Stimulated activated CD4-positive, alpha-beta T cell treated with anti-CD3 and anti-CD28 coated beads, Interleukin-4, amount 100 ng/mL, for 4 hours (primary cell): ENCODE results near the gene MFNG.

Experiments used
- DNase-seq, 2 experiments: peaks; one replicate each; pipeline ENCODE4 v3.0.0-alpha.2; 2020

Gene MFNG

DNA sequence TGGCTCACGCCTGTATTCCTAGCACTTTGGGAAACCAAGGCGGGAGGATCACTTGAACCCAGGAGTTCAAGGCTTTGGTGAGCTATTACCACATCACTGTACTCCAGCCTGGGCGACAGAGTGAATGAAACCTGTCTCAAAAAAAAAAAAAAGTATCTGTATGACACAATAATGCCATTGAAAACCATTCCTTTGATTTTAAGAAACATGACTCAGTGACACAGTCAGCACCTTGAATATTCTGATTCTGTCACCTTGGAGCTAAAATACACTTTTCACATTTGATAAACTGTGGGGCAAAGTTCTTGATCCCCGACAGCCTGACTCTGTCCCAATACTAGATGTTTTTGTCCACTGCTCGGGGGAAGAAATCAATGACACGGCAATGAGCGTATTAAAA lies 42.2 kb downstream of the MFNG start:
- no peak for DNase-seq

DNA sequence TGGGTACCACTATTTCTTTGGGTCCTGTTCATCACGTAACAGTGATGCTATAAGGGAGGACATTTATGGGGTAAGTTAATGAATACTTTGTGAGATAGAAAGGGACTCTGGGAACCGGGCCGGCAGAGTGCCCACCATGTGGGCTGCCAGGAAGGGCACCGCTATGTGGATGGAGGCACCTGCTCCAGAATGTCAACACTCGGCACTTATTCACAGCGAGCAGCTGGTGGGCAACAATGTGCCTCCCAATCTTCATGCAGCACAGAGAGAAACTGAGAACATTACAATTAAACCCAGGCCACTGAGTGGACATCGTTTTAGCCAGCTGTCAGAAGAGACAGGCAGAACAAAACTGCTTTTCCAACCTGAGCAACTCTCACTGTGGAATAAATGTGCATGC lies 43.1 kb downstream of the MFNG start:
- no peak for DNase-seq

DNA sequence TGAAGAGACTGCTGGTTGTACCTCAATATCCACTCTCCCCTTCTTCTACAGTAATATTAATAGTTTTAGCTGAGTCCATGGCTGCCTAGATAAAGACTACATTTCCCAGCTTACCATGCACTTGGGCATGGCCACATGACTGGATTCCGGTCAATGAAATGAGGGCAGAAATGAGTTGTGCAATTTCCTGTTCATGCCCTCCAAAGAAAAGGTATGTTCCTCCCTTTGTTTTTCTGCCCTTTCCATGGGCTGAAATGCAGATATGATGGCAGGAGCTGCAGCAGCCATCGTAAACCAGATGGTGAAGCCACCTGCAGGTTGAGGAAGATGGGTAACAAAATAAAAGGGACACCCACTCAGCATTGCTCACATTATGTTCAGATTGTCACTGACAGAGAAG lies 43.6 kb downstream of the MFNG start:
- no peak for DNase-seq

DNA sequence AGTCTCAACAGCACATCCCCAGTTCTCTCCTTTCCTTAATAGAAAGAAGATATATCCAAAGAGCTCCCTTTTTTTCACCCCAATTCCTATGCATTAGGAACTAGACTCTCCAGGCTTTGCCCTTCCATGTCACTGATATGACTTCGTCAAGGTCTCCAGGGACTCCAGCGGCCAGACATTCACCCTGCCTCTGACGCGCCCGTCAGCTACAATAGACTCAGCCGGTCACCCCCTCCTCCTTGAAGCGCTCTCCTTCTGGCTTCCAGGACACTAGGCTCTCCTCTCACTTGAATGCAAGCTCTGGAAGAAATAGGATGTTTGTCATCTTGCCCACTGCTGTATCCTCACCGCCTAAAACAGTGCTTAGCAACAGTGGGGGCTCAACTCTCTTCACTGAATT lies 44.0 kb downstream of the MFNG start:
- DNase-seq = no peak

DNA sequence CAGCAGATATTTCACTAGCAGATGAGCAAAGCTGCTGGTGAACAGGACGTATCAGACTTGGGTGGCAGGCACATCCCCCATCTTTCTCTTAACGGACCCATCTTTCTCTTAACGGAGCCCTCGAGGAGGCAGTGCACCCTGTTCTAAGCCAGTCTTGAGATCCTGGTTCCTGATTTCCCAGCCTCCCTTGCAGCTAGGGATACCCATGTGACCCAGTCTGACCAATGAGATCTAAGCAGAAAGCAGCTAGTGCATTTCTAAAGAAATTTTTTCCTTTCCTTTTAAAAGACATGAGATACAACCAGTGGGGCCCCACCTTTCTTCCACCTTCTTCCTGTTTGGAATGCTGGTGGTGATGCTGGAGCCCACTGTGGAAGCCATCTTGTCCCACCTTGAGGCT lies 45.3 kb downstream of the MFNG start:
- no peak for DNase-seq

DNA sequence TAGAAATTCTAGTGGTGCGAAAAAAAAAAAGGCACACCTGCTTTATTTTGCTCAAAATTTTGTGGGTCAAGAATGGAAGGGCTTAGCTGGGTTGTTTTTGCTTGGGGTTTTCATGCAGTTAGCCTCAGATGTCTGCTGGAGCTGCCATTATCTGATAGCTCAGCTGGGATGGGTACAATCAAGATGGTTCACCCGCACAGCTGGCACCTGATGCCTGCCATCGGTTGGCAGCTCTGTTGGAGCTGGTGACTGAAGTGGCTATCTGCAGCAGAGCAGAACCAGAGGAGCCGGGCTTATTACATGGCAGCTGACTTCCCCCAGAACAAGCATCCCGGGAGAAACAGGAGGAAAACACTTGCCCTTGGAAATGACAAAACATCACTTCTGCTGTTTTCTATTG lies 46.8 kb downstream of the MFNG start:
- no peak for DNase-seq

DNA sequence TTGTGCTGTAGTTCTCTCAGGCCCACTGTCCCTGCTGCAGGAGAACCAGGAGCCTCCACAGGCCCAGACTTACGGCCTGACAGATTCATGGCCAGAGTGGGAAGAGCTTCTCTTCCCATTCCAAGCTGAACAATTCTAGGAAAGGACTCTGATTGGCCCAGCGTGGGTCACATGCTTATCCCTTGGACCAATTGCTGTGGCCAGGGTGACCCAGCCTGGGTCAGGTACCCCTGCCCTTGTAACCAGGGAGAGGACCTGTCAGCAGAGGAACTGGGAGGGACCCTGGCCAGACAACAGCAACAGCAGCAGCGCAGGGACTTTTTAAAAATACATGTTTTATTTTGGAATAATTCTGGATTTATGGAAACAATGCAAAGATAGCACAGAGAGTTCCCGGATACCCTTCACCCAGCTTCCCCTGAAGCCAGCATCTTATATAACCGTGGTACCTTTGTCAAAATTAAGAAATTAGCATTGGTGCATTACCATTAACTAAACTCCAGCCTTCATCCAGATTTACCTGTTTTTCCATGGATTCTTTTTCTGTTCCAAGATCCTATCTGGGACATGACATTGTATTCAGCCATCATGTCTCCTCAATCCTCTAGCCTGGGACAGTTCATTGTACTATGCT lies 50.1 kb downstream of the MFNG start:
- no peak for DNase-seq

DNA sequence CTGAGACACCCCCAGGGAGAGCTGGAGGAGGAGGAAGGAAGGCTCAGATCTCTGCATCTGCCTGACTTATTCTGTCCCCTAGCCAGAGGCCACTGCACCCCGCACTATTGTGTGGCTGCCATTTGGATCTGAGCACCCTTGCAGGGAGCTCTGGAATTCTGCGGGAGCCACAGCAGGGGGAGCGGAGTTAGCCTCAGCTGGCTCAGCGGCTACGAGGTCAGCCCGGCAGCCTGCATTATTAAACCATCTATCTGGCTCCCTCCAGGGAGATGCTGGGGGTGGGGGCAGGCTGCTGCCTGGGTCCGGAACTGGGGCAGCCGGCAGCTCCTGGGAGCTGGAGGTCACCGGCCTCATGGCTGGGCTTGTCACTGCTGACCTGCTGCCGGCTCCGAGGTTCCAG lies 52.4 kb downstream of the MFNG start:
- DNase-seq = no peak

DNA sequence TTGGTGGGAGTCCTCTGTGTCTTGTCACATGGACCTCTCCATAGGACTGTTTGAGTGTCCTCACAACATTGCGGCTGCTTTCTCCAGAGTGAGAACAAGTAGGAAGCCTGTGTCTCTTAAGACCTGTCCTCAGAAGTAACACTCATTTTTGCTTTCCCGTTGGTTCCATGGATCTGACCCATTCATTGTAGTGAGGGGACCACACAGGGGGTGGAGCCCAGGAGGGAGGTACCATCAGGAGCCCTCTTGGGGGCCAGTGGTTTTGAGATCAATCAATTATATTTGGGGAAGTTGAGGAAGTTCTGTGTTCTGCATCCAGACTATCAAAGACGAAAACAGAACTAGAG lies 53.5 kb downstream of the MFNG start:
- no peak for DNase-seq

DNA sequence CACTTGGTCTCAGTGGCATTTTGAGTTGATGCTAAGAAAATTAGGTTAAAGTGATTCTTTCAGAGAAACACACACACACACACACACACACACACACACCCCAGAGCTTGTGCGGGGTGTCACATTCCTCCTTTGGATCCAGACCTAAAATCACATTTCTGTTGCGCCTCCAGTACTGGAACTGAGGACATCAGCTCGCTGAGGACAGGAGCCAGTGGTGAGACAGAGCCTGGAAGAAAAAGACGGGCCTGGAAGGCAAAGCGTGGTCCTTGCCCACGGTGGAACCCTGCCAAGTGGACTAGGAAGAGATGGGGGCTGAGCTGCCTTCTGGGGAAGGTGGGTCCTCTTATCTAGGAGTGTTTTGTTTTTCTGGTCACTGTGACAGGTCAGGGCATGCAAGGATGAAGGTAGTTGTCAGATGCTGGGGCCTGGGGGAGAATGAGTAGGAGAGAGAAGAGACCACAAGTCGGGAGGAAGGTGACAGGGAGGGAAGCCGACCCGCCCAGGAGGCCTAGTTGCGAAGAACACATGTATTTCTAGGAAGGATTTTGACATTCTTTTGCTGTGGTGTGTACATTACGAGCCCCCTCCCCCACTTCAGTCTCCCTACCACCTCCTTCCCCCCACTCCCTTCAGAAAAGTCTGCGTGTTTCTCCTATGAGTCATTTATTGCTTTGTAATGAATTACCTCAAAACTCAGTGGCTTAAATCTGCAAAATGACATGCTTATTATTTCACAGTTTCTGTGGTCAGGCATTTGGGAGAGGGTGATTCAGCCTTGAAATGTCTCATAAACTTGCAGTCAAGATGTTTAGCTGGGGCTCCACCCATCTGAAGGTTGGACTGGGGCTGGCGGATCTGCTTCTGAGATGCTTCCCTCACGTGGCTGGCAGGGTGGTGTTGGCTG lies 54.1 kb downstream of the MFNG start:
- peak in 1 of 2 experiments; percentile 30 for DNase-seq

DNA sequence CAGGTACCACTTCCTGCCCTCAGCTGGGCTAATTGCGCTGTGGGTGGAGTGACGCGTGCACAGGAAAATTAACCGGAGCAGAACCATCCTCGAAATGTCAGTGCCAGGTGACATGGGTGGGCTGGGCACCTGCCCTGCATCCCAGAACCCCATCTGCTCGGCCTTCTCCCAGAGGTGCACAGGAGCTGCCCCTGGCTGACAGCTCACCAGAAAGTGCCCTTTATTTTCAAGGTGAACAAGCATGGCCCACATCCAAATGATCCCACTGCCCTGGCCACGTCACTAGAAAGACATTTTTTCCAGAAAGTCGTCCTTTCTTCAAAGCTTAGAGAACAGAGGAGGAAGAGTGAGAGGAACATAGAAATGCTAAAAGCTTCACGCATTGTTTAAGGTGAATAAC lies 54.8 kb downstream of the MFNG start:
- no peak for DNase-seq

DNA sequence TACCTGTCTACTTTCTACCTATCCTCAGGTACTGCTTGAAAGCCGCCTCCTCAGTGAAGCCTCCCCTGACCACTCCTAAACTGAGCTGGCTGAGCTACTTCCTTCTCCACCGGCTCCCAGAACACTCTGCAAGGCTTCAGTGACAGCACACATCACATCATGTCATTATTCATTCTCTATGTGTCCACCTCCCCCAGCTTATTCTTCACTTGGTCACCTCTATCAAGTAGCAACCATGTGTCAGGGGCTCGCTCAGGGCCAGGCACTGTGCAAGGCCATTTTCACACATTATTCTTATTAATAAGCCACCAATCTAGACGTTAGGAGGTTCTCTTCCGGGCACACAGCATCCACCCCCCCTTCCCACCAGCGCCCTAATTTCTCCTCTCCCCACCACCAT lies 55.2 kb downstream of the MFNG start:
- no peak for DNase-seq

DNA sequence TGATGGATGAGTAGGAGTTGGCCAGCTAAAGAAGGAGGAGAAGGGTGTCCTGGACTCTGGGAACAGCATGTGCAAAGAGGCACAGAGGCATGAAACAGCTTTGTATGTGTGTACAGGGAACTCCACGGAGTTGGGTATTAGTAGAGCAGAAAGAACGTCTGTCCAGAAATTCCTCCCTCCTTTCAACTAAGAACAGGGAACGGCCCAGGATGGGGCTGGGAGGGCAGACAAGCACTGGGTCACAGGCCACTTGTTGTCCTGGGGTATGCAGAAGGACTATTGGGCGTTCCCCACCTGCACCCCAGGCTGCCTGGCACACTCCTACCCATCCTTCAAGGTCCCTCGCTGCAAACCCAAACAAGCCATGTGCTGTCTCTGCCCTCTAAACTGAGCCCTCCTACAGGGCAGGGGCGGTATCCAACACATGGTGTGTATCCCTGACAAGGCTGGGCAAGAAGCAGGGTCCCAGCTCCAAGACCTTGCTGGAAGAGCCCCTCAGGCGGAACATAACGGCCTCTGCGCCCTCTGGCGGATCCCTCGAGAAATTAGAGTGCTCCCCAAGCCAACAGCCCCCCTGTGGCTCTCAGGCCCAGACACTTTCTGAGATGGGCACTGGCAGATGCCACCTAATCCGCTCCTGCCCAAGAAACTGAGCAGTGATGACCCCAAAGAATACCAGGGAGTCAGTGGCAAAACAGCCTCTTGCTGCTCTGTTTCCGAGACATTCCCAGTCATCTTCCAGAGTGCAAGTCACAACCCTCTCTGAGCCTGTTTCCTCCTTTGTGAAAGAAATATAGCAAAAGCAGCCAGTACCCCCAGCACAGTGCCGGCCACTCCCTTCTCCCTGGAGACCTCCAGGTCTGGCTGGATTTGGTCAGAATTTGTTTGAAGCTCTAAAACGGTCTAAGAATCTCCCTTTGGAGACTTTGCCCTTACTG lies 57.3 kb downstream of the MFNG start:
- DNase-seq = peak; percentile 37 to 60

DNA sequence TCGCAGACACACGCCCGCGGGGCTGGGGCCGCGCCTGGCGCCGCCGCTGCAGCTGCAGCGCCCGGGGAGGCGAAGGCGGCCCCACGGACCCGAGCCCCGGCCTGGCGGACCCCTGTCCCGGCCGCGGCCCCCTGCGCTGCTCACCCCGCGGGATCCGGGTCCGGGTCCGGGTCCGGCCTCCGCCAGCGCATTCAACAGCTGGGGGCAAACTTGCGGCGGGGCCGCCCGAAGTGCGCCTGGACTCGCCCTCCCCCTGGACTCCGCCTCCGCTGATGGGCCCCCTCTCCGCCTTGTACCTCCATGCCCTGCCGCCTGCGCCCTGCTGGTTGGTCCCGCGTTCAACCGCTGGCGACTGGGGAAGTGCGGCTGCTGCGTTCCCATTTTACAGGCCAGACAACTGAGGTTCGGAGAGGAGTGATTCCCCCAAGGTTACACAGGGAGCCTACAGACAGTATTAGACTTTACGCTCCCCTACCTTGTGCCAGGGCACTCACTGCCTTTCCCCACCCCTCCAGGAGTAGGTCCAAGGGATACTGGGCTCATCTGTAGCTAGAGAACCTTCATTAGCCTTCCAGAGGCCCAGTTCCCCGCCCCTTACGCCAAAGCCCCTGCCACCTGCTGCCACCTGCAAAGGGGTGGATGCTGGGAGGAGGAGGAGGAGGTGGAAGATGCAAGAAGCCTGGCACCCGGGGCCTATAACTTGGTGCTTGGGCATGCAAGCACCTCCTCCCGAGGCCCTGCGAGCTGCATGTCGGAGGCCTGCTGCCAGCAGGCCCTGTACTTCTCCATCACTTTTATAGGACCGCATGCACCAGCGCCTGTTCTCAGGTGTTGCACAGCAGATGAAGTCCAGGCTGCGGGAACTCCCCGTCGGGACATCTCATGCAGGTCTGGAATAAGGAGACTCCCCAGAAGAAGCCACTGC lies 58.2 kb downstream of the MFNG start:
- DNase-seq = no peak

DNA sequence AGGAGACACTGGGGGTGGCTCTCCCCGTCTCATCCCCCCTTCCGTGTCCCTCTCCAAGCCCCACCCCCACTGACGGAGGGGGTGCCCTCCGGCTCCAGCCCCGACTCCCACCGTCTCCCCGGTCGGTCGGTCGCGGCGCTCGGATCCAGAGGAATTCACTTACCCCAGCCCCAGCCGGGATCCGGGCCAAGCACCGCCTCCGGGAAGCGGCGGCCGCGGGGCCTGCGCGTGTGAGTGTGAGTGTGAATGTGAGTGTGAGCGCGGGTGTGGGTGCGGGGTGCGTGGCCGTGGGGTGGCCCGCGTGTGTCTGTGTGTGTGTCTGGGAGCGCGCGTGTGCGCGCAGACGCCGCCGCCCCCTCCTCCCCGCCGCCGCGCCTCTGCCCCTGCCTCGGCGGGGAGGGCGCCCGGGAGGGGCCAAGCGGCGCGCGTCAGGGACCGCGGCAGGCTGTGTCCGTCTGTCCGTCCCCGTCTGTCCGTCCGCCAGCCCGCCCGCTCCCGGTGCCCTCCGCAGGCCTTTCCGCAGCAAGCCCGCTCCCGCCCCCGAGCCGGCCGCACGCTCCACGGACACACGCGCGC lies 59.0 kb downstream of the MFNG start, which contains the start of gene ELFN2:
Gene ELFN2 (minus strand): TSS at position 345 of the 576 bp plus-strand sequence. CDS start 51,945 bp downstream, outside the sequence.
- peak; percentile 9 to 14 for DNase-seq

DNA sequence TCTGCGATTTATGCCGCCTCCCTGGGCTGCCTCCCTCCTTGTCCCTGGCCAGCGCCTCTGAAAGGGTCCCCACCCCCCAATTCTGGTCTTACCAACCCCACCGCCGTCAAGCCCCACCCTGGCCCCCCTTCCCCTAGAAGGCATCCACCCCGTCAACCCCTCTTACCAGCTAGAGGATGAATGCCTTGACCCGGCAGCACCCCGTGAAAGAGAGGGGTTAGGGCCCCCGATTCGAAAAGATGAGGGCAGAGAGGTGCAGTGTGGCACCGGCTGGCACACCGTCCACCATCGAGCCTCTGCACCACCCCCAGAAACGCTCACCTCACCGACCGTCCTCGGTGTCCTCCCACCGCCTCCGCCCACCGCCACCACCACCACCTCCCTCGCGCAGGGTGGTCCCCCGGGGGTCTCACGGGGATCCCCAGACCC lies 59.5 kb downstream of the MFNG start:
- DNase-seq = no peak

DNA sequence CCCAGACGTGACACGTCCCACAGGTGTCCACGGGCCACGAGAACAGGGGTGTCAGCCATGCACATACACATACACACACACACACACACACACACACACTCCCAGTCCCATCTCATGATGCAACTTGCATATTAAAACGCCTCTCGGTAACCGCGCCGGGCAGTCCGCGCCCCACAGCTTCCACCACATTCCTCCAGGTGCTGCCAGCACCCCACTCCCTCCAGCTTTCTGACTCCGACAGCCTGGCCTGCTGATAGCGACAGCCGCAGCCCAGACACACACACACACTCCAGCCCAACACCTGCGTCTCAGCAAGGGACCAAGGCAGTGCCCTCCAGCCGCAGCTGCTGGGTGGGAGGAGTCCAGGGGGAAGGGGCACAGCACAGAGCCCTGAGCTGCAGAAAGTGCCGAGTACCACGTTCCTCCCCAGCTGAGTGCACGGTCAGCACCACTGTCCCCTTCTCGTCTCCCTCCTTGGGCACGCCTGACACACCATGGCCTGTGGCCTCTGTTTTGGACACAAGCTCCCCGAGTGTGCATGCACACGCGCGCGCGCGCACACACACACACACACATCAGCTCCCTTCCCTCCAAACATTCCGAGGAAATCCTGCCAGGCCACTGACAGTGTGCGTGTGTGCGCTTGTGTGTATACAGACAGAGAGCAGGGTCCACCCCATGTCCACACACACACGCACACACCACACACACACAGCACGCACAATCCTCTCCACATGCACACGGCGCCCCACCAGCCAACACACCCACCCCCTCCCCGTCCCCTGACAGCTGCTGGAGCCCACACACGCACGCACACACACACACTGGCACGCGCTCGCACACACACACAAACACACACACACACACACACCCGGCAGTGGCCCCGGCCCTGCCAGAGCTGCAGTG lies 60.1 kb downstream of the MFNG start:
- no peak for DNase-seq

DNA sequence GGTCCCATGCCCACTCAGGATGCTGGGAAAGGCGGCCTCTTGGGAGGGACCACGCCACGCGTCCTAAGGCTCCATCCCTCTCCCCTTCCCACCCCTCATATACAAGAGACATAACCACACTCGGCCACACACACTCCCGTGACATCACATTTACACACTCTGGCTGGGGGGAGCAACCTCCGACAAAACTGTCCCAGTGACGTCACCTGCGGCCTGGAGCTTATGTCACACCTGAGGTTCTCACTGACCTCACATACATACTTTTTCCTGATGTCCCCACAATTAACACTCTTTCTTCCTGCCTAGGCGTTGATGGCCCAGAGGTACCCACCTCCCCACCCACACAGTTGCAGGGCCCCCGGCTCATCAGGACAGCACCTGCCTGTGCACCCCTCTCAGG lies 60.8 kb downstream of the MFNG start:
- DNase-seq = no peak

DNA sequence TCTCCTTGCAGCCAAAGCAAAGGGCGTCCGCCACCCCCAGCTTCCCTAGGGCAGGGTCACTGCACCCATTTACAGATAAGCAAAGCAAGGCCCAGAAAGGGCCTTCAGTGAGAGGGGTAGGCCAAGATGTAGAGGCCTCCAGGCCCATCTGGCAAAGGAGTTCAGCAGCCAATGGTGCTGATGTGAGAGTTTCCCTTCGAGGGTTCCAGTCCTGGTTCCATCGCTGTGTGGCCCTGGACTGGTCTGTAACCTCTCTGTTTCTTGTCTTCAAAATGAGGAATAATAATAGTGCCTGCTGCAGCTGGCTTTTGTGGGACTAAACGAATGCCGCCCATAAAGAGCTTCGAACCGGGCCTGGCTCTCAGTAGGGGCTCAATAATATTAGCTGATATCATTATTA lies 62.9 kb downstream of the MFNG start:
- no peak for DNase-seq

DNA sequence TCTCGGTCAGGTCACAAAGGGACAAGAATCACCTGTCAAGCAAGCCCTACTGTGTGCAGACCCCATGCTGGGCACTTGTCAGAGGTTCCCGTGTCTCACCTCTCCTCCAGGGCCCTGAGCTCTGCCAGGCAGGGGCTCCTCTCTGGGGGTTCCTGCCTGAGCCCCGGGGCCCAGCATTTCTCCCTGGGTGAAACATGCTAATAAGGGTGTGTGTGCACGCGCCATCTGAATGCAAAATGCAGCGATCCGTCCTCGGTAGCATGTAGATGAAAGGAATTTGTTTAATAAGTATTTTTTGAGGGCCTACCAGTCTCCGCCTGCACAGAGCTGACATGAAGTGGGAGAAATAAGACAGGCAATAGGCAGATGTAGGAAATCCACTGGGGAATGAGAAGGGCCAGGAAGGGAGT lies 64.7 kb downstream of the MFNG start:
- no peak for DNase-seq
